CD14-positive monocyte (primary cell): Measurements from ENCODE around the gene HILPDA. TPM values are rescaled to one million over a fixed set of nuclear protein-coding genes. Genes with fewer than 3 reads are reported as not detected.

Experiments
- DNase-seq, 3 donors: peaks; one replicate each; pipeline ENCODE4 v3.0.0-alpha.2; 2011 to 2022
- H2AFZ ChIP-seq: 2 replicates; pipeline ENCODE4 v1.6.0; 2012; ENCODE audit warnings: mild to moderate bottlenecking, low read depth, low read length, inconsistent platforms; ENCODE audit not compliant: insufficient read depth, poor library complexity, severe bottlenecking
- H3K27ac ChIP-seq, 2 donors: 1 replicate in 1 of 2; 2 replicates in 1 of 2; pipeline ENCODE4 v1.5.1; 2012 to 2013; ENCODE audit warnings: low read length in 2 of 2, control low read depth in 1 of 2, inconsistent platforms in 1 of 2, low read depth in 1 of 2, mild to moderate bottlenecking in 1 of 2
- H3K27me3 ChIP-seq, 2 donors: one replicate each; pipeline versions ENCODE4 v1.6.0 to v1.6.1; 2011 to 2013; ENCODE audit warnings: low read length in 2 of 2; ENCODE audit not compliant: control insufficient read depth in 2 of 2, insufficient read depth in 2 of 2
- H3K36me3 ChIP-seq, 2 donors: replicated peaks in 1 of 2; 1 replicate in 1 of 2; 2 replicates in 1 of 2; pipeline versions ENCODE4 v1.5.1 to v1.6.1; 2012 to 2013; ENCODE audit warnings: low read length in 2 of 2, control low read depth in 1 of 2, inconsistent platforms in 1 of 2, mild to moderate bottlenecking in 1 of 2; ENCODE audit not compliant: insufficient read depth in 2 of 2, control insufficient read depth in 1 of 2
- H3K4me1 ChIP-seq, 2 donors: 1 replicate in 1 of 2; 2 replicates in 1 of 2; pipeline versions ENCODE4 v1.5.1 to v1.6.1; 2012 to 2013; ENCODE audit warnings: low read length in 2 of 2, control low read depth in 1 of 2, inconsistent platforms in 1 of 2, mild to moderate bottlenecking in 1 of 2, moderate library complexity in 1 of 2; ENCODE audit not compliant: insufficient read depth in 2 of 2, control insufficient read depth in 1 of 2
- H3K4me2 ChIP-seq: replicated peaks from 2 replicates; pipeline ENCODE3; 2012; ENCODE audit warnings: low read length, moderate library complexity, mild to moderate bottlenecking; ENCODE audit not compliant: poor library complexity, severe bottlenecking; ENCODE audit errors: extremely low read depth
- H3K4me3 ChIP-seq, 3 experiments: fragments of 200-600 bp in 1 of 3; sonication (generic) in 1 of 3; replicated peaks in 1 of 3; 1 replicate in 2 of 3; 2 replicates in 1 of 3; pipeline ENCODE4 v1.5.1; 2011 to 2013; ENCODE audit warnings: low read length in 3 of 3, mild to moderate bottlenecking in 3 of 3, control low read depth in 2 of 3, low read depth in 2 of 3, inconsistent platforms in 1 of 3, moderate library complexity in 1 of 3
- H3K79me2 ChIP-seq: 2 replicates; pipeline ENCODE4 v1.6.0; 2012; ENCODE audit warnings: mild to moderate bottlenecking, control low read depth, inconsistent platforms, low read length, moderate library complexity; ENCODE audit not compliant: insufficient read depth
- H3K9ac ChIP-seq: 2 replicates; pipeline ENCODE4 v1.6.0; 2017; ENCODE audit warnings: low read length, mild to moderate bottlenecking; ENCODE audit not compliant: insufficient read depth, poor library complexity, severe bottlenecking
- H3K9me3 ChIP-seq, 2 donors: replicated peaks in 1 of 2; 1 replicate in 1 of 2; 2 replicates in 1 of 2; pipeline versions ENCODE4 v1.5.1 to v1.6.1; 2012 to 2013; ENCODE audit warnings: low read length in 2 of 2, control low read depth in 1 of 2; ENCODE audit not compliant: control insufficient read depth in 1 of 2, insufficient read depth in 1 of 2
- H4K20me1 ChIP-seq: 2 replicates; pipeline ENCODE4 v1.6.0; 2012; ENCODE audit warnings: mild to moderate bottlenecking, low read length, control low read depth, moderate library complexity; ENCODE audit not compliant: insufficient read depth
- H3K27ac Mint-ChIP-seq, 7 donors: one replicate each; pipeline ENCODE4 v1.8.0; 2020; ENCODE audit warnings: mild to moderate bottlenecking in 7 of 7, mixed read lengths in 7 of 7, moderate library complexity in 6 of 7, inconsistent platforms in 2 of 7
- H3K27me3 Mint-ChIP-seq, 3 donors: one replicate each; pipeline ENCODE4 v1.8.0; 2021 to 2022; ENCODE audit warnings: low read depth in 3 of 3, mild to moderate bottlenecking in 3 of 3, mixed read lengths in 3 of 3, moderate library complexity in 3 of 3, inconsistent platforms in 1 of 3
- H3K36me3 Mint-ChIP-seq, 2 donors: one replicate each; pipeline ENCODE4 v1.8.0; 2020; ENCODE audit warnings: mixed read lengths in 2 of 2, inconsistent platforms in 1 of 2, mild to moderate bottlenecking in 1 of 2
- H3K4me1 Mint-ChIP-seq: one replicate; pipeline ENCODE4 v1.8.0; 2020; ENCODE audit warnings: mild to moderate bottlenecking, mixed read lengths
- H3K4me3 Mint-ChIP-seq, 2 donors: one replicate each; pipeline ENCODE4 v1.8.0; 2020; ENCODE audit warnings: mild to moderate bottlenecking in 2 of 2, mixed read lengths in 2 of 2, moderate library complexity in 1 of 2
- H3K9me3 Mint-ChIP-seq, 7 donors: one replicate each; pipeline ENCODE4 v1.8.0; 2020 to 2022; ENCODE audit warnings: mixed read lengths in 7 of 7, mild to moderate bottlenecking in 6 of 7, moderate library complexity in 6 of 7, inconsistent platforms in 2 of 7
- WGBS: methylation state at CpG from one replicate; pipeline ENCODE4 v1.1.5; 2013; ENCODE audit warnings: missing lambda C conversion rate; ENCODE audit not compliant: insufficient coverage; 5-methylcytosine and 5-hydroxymethylcytosine counted together
- intact Hi-C, 2 donors: fragments of 100-400 bp; cut with micrococcal nuclease; formaldehyde crosslinking; loops; one replicate each; pipeline versions ENCODE4 v1.15.0 to v1.15.1; 2023
- polyA plus RNA-seq, 3 donors: library from polyadenylated mRNA; depleted of rRNA in 1 of 3; unstranded in 2 of 3; stranded (reverse) in 1 of 3; fragments of 300-500 nt in 2 of 3; fragments of >200 nt in 1 of 3; fragmentation: Illumina TruSeq in 2 of 3; gene quantifications; 1 replicate in 2 of 3; 2 replicates in 1 of 3; pipeline ENCODE4 v1.2.3, GENCODE V29; 2012 to 2021
- TF ChIP-seq, protein P1 (sequence below): fragments of 200-600 bp; IDR thresholded peaks from one replicate; pipeline ENCODE4 v1.8.0; 2022; ENCODE audit warnings: antibody characterized with exemption, mild to moderate bottlenecking

Gene HILPDA
- polyA plus RNA-seq, 3 donors, result 2.0 to 7.9 (median 2.6) TPM

- peak overlapping the region in 1 of 2 donors; percentile 19 for H3K4me3 Mint-ChIP-seq
- TF ChIP-seq, protein P1, sequence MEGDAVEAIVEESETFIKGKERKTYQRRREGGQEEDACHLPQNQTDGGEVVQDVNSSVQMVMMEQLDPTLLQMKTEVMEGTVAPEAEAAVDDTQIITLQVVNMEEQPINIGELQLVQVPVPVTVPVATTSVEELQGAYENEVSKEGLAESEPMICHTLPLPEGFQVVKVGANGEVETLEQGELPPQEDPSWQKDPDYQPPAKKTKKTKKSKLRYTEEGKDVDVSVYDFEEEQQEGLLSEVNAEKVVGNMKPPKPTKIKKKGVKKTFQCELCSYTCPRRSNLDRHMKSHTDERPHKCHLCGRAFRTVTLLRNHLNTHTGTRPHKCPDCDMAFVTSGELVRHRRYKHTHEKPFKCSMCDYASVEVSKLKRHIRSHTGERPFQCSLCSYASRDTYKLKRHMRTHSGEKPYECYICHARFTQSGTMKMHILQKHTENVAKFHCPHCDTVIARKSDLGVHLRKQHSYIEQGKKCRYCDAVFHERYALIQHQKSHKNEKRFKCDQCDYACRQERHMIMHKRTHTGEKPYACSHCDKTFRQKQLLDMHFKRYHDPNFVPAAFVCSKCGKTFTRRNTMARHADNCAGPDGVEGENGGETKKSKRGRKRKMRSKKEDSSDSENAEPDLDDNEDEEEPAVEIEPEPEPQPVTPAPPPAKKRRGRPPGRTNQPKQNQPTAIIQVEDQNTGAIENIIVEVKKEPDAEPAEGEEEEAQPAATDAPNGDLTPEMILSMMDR, result no peak
- H3K4me1 Mint-ChIP-seq, result peaks cover 24% of the 10 kb centered on the region
- H3K27me3 Mint-ChIP-seq, result no peaks in the 10 kb centered on the region
- H3K36me3 Mint-ChIP-seq, result no peaks in the 10 kb centered on the region
- 0% methylated on average over 2 of the region's 3 CpGs for WGBS
- DNase-seq, result peak in 2 of 3 donors; percentile 80 to 82
- H3K79me2 ChIP-seq, result no peaks in the 10 kb centered on the region
- no peaks in the 10 kb centered on the region for H4K20me1 ChIP-seq
- H3K4me2 ChIP-seq, result peak overlapping the region; percentile 21
- H2AFZ ChIP-seq, result no peak overlapping the region
- H3K9me3 ChIP-seq, result no peaks in the 10 kb centered on the region
- peak overlapping the region in 2 of 7 donors; percentile 21 to 92 for H3K27ac Mint-ChIP-seq
- H3K4me3 ChIP-seq, result no peak overlapping the region
- H3K36me3 ChIP-seq, result no peaks in the 10 kb centered on the region
- intact Hi-C loops, result no loop called here
- H3K9ac ChIP-seq, result no peak overlapping the region
- peak overlapping the region; percentile 77 to 79 for H3K27ac ChIP-seq
- peaks cover 34 to 53% of the 10 kb centered on the region in 2 donors for H3K4me1 ChIP-seq
- H3K9me3 Mint-ChIP-seq, result no peaks in the 10 kb centered on the region
- H3K27me3 ChIP-seq, result no peaks in the 10 kb centered on the region
Observed at GRCh38 chr7:128422842-128423241, 32.8 kb upstream of the HILPDA start.

DNA sequence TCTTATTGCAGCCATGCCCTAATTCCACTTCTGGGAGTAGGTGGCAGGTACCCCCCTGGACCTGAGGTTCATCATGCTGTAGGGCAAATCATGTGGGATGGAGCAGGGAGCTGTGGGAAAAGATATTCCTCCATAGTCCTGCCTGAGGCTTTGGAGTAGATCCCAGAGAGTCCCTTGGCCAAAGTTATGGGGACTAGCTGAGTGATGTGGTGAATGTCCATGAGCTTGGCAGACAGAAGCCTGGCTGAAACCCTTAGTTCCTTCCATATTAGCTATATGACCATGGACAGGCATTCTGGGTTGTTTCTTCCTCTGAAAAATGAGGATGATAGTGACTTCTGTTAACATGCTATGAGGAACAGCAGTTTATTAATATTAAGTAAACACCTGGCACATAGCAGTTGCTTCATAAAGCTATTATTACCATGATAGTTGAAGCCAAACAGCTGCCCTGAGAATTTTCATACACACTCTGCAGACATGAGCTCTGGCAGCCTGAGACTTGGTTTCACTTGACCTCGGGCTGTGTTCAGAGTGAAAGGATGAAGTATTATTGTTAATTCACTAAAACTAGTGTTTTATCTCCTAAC, 30.9 kb upstream of the HILPDA start:
- H3K9me3 Mint-ChIP-seq, result peaks cover 0 to 4% (median 0%) of the 10 kb centered on the region in 7 donors
- H3K27ac Mint-ChIP-seq, result no peak overlapping the region
- H3K27ac ChIP-seq, result peak overlapping the region in 1 of 2 donors; percentile 2
- no peaks in the 10 kb centered on the region for H4K20me1 ChIP-seq
- no CpG with 5 or more reads among the region's 1 CpG for WGBS
- H3K36me3 ChIP-seq, result no peaks in the 10 kb centered on the region
- H3K27me3 ChIP-seq, result no peaks in the 10 kb centered on the region
- no peaks in the 10 kb centered on the region for H3K79me2 ChIP-seq
- H3K9me3 ChIP-seq, result no peaks in the 10 kb centered on the region
- H3K9ac ChIP-seq, result no peak overlapping the region
- no peak overlapping the region for H2AFZ ChIP-seq
- H3K36me3 Mint-ChIP-seq, result no peaks in the 10 kb centered on the region
- no peaks in the 10 kb centered on the region for H3K27me3 Mint-ChIP-seq
- peaks cover 34 to 53% of the 10 kb centered on the region in 2 donors for H3K4me1 ChIP-seq
- no peak overlapping the region for H3K4me3 ChIP-seq
- no peak overlapping the region for H3K4me3 Mint-ChIP-seq
- no peak overlapping the region for H3K4me2 ChIP-seq
- no peak for DNase-seq
- intact Hi-C loops, result loop anchor here in 1 of 2 donors (1.0 to 5.0 kb wide), 2 partner anchors 26 to 77 kb away; no protein-coding TSS in a partner anchor
- TF ChIP-seq, protein P1, result no peak
- H3K4me1 Mint-ChIP-seq, result peaks cover 27% of the 10 kb centered on the region
